Tibial nerve (tissue), 3 donors: ENCODE results near the gene FFAR2.

ENCODE experiments used
- CTCF ChIP-seq, 5 experiments: fragments of 200-600 bp in 3 of 5; fragments of 450-650 bp in 2 of 5; sonication (generic) in 3 of 5; IDR thresholded peaks; one replicate each; pipeline ENCODE4 v1.5.1; 2016 to 2019; ENCODE audit warnings: antibody characterized with exemption in 5 of 5, mild to moderate bottlenecking in 3 of 5, moderate library complexity in 2 of 5
- POLR2A ChIP-seq, 2 donors: fragments of 450-650 bp; IDR thresholded peaks; one replicate each; pipeline ENCODE4 v1.6.1; 2017; ENCODE audit warnings: antibody characterized with exemption in 2 of 2, mild to moderate bottlenecking in 2 of 2, moderate library complexity in 2 of 2

DNA sequence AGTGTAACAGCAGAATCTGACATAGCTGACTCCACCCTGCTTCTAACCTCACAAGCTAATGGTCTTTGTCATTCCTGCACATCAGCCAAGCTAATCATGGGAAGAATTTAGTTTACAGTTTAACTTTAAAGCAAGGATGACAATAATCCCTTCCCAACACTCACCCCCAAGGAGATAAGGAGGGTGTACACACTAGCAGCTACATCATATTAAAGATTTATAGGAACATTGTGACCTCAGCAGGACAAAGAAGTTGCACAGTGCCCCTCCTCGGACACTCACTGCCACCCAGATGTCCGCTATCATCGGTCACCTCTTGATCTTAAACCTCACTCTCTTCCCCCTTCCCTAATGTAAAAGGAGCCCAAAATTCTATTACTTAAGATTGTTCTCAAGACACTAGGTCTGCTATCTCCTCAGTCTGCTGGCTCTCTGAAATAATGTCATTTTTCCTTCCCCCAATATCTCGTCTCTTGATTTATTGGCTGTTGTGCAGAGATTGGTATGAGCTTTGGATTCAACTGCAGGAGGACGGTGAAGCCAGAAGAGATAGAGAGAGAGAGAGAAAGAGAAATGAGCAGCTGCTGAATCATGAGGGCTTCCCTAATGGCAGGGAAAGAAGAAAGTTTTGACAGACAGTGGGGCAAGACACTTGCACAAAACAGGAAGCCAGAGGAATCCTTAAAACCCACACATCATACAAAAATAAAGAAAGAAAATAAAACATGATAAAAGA lies 17.5 kb upstream of the FFAR2 start:
- no peak for TF ChIP-seq CTCF (IDR thresholded peaks at IDR 0.05)
- no peak for TF ChIP-seq POLR2A (IDR thresholded peaks at IDR 0.05)
